GM12878 (cell line): Measurements from ENCODE around the gene LGI4.

Experiments
- CEBPB ChIP-seq, 2 experiments: fragments of 150-350 bp in 1 of 2; IDR thresholded peaks; 2 replicates each; pipeline ENCODE4 v1.6.1; 2012 to 2014; ENCODE audit warnings: low read depth in 2 of 2, low read length in 2 of 2, borderline replicate concordance in 1 of 2, inconsistent platforms in 1 of 2
- CHD4 ChIP-seq: fragments of 200-600 bp; sonication (generic); IDR thresholded peaks from 2 replicates; pipeline ENCODE4 v1.6.1; 2016; ENCODE audit warnings: mild to moderate bottlenecking
- EZH2 ChIP-seq: IDR thresholded peaks from 2 replicates; pipeline ENCODE4 v1.6.1; 2012; ENCODE audit warnings: low read depth, mild to moderate bottlenecking, control low read depth, inconsistent platforms, low read length, borderline replicate concordance; ENCODE audit not compliant: control insufficient read depth
- NRF1 ChIP-seq: conservative IDR thresholded peaks from 2 replicates; pipeline ENCODE4 v1.6.1; 2011; ENCODE audit warnings: mild to moderate bottlenecking, low read depth, low read length, improper control_type of control experiment
- TAF1 ChIP-seq: IDR thresholded peaks from 2 replicates; pipeline ENCODE4 v1.6.1; 2011; ENCODE audit warnings: mild to moderate bottlenecking, low read depth, low read length, borderline replicate concordance
- ZNF24 ChIP-seq: fragments of 450-650 bp; IDR thresholded peaks from 2 replicates; pipeline ENCODE4 v1.6.1; 2017; ENCODE audit warnings: antibody characterized with exemption, mild to moderate bottlenecking
- TF ChIP-seq, protein P1 (sequence below), 3 experiments: IDR thresholded peaks in 2 of 3; conservative IDR thresholded peaks in 1 of 3; 2 replicates each; pipeline ENCODE4 v1.5.1; 2011; ENCODE audit warnings: low read depth in 3 of 3, low read length in 3 of 3, mild to moderate bottlenecking in 3 of 3, control low read depth in 2 of 3, moderate library complexity in 2 of 3, inconsistent platforms in 1 of 3, mixed read lengths in 1 of 3; ENCODE audit not compliant: control insufficient read depth in 2 of 3, insufficient read depth in 1 of 3; ENCODE audit errors: extremely low read depth in 1 of 3
- TF ChIP-seq, protein P2 (sequence below): IDR thresholded peaks from 2 replicates; pipeline ENCODE4 v1.6.1; 2012; ENCODE audit warnings: low read depth, low read length, improper control_type of control experiment

DNA sequence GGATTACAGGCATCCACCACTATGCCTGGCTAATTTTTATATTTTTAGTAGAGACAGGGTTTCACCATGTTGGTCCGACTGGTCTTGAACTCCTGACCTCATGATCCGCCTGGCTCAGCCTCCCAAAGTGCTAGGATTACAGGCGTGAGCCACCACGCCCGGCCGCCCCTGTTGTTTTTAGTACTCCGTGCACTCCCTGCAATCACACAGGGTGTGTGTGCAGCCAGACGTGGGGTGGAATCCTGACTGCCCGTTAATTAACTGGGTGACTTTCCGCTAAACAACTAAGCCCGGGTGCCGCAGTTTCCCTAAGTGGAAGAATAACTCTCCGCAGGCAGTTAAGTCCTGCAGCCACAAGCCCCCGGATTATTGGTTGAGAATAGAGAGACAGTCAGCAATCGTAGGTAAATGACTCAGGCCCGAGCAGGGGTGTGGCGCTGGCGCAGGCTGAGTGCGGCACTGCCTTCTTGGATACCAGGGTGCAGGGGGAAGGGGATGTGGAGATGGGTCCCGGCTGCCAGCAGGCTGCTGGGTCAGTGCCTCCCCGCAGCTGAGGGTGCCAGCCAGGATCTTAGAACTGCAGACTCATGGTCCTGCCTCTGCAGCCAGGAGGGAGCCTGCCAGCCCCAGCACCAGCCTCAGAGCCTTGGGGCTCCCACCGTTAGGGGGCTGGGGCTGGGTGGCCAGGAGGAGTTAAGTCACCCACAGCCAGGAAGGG, 25.3 kb downstream of the LGI4 start:
- TF ChIP-seq, protein P1, sequence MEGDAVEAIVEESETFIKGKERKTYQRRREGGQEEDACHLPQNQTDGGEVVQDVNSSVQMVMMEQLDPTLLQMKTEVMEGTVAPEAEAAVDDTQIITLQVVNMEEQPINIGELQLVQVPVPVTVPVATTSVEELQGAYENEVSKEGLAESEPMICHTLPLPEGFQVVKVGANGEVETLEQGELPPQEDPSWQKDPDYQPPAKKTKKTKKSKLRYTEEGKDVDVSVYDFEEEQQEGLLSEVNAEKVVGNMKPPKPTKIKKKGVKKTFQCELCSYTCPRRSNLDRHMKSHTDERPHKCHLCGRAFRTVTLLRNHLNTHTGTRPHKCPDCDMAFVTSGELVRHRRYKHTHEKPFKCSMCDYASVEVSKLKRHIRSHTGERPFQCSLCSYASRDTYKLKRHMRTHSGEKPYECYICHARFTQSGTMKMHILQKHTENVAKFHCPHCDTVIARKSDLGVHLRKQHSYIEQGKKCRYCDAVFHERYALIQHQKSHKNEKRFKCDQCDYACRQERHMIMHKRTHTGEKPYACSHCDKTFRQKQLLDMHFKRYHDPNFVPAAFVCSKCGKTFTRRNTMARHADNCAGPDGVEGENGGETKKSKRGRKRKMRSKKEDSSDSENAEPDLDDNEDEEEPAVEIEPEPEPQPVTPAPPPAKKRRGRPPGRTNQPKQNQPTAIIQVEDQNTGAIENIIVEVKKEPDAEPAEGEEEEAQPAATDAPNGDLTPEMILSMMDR (IDR thresholded peaks at IDR 0.05 in 2 of 3, conservative IDR thresholded peaks at IDR 0.05 in 1 of 3; ENCODE audit: control insufficient read depth in 2 of 3, extremely low read depth in 1 of 3, insufficient read depth in 1 of 3, low read depth in 3 of 3, low read length in 3 of 3), result no peak
- no peak for TF ChIP-seq TAF1
- TF ChIP-seq, protein P2, sequence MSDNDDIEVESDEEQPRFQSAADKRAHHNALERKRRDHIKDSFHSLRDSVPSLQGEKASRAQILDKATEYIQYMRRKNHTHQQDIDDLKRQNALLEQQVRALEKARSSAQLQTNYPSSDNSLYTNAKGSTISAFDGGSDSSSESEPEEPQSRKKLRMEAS, result no peak
- no peak for TF ChIP-seq ZNF24
- no peak for TF ChIP-seq NRF1
- no peak for TF ChIP-seq CEBPB (IDR thresholded peaks at IDR 0.05; ENCODE audit: borderline replicate concordance in 1 of 2, low read depth in 2 of 2, low read length in 2 of 2)
- no peak for TF ChIP-seq CHD4
- TF ChIP-seq EZH2, result no peak
